Keratinocyte (primary cell): ENCODE results near the gene CMIP.

Experiments
- CTCF ChIP-seq, 3 experiments: IDR thresholded peaks in 1 of 3; conservative IDR thresholded peaks in 1 of 3; optimal IDR thresholded peaks in 1 of 3; 2 replicates in 2 of 3; 3 replicates in 1 of 3; pipeline versions ENCODE3 to v1.5.1; 2011; ENCODE audit warnings: low read length in 3 of 3, mild to moderate bottlenecking in 3 of 3, moderate library complexity in 2 of 3, control low read depth in 1 of 3, inconsistent platforms in 1 of 3; ENCODE audit not compliant: insufficient read depth in 2 of 3; ENCODE audit errors: extremely low read depth in 1 of 3
- EZH2 ChIP-seq: IDR thresholded peaks from one replicate; pipeline ENCODE4 v1.6.1; 2012; ENCODE audit warnings: inconsistent platforms, mild to moderate bottlenecking, low read length, moderate library complexity

- TF ChIP-seq CTCF (optimal IDR thresholded peaks at IDR 0.05 in 1 of 3, IDR thresholded peaks at IDR 0.05 in 1 of 3, conservative IDR thresholded peaks at IDR 0.05 in 1 of 3; ENCODE audit: extremely low read depth in 1 of 3, insufficient read depth in 2 of 3, low read length in 3 of 3), result no peak
- TF ChIP-seq EZH2, result no peak
Measured at GRCh38 chr16:81650982-81651562, 206.5 kb downstream of the CMIP start.
